ENCODE results near the gene TNFSF13B.
A peak's percentile ranks its signal among the peaks of the same experiment; 100 is the strongest.

The TNFSF13B gene

DNA sequence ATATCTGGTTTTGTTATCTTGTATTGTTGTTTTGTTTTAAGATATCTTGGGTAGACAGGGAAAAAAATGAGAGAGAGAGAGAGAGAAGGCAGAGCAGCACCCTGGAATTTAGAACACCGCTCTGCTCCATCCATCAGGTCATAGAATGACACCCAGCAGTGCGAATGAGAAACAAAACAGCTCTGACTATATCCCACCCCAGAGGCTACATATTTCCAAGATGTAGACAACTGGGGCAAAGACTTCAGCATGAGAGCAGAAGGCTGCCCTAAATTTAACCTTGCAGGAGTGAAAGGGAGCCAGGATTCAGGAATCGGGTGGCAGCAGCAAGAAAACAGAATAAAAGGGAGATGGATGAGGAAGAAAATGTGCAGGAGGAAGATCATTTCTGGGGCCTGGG is 46.5 kb downstream of the TNFSF13B start:
- H3K27ac ChIP-seq = no peak overlapping the region
- H3K4me1 ChIP-seq (ENCODE audit: control insufficient read depth in 1 of 2, insufficient read depth in 1 of 2, low read depth in 1 of 2, low read length in 1 of 2) = peaks cover 0 to 6% of the 10 kb centered on the region in 2 experiments
- H3K27me3 ChIP-seq = no peaks in the 10 kb centered on the region
- H3K4me3 ChIP-seq (ENCODE audit: low read depth in 1 of 2, low read length in 1 of 2) = no peak overlapping the region
- no peaks in the 10 kb centered on the region for H3K9me3 ChIP-seq
- TF ChIP-seq, protein P1, sequence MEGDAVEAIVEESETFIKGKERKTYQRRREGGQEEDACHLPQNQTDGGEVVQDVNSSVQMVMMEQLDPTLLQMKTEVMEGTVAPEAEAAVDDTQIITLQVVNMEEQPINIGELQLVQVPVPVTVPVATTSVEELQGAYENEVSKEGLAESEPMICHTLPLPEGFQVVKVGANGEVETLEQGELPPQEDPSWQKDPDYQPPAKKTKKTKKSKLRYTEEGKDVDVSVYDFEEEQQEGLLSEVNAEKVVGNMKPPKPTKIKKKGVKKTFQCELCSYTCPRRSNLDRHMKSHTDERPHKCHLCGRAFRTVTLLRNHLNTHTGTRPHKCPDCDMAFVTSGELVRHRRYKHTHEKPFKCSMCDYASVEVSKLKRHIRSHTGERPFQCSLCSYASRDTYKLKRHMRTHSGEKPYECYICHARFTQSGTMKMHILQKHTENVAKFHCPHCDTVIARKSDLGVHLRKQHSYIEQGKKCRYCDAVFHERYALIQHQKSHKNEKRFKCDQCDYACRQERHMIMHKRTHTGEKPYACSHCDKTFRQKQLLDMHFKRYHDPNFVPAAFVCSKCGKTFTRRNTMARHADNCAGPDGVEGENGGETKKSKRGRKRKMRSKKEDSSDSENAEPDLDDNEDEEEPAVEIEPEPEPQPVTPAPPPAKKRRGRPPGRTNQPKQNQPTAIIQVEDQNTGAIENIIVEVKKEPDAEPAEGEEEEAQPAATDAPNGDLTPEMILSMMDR (IDR thresholded peaks at IDR 0.05) = no peak
- H3K36me3 ChIP-seq = no peaks in the 10 kb centered on the region

DNA sequence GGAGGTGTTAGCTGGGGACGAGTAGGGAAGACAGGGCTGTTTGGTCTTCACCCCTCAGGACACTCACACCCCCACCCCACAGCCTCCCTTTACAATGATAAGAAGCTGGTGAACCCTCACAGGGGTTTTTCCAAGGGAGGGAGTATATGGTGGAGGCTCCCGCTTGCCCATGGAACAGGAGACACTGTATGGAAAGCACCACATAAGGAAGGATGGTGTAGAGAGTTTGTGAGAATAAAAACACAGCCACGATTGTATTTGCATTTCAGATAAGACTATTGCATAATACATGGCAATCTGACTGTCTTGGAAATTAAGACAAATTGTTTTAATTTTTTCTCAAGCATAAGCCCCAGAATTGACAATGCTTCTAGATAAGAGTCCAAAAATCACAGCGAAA is 46.9 kb downstream of the TNFSF13B start:
- TF ChIP-seq, protein P1 (IDR thresholded peaks at IDR 0.05) = no peak
- H3K27ac ChIP-seq = no peak overlapping the region
- H3K36me3 ChIP-seq = no peaks in the 10 kb centered on the region
- no peak overlapping the region for H3K4me3 ChIP-seq (ENCODE audit: low read depth in 1 of 2, low read length in 1 of 2)
- peaks cover 0 to 6% of the 10 kb centered on the region in 2 experiments for H3K4me1 ChIP-seq (ENCODE audit: control insufficient read depth in 1 of 2, insufficient read depth in 1 of 2, low read depth in 1 of 2, low read length in 1 of 2)
- no peaks in the 10 kb centered on the region for H3K9me3 ChIP-seq
- no peaks in the 10 kb centered on the region for H3K27me3 ChIP-seq

DNA sequence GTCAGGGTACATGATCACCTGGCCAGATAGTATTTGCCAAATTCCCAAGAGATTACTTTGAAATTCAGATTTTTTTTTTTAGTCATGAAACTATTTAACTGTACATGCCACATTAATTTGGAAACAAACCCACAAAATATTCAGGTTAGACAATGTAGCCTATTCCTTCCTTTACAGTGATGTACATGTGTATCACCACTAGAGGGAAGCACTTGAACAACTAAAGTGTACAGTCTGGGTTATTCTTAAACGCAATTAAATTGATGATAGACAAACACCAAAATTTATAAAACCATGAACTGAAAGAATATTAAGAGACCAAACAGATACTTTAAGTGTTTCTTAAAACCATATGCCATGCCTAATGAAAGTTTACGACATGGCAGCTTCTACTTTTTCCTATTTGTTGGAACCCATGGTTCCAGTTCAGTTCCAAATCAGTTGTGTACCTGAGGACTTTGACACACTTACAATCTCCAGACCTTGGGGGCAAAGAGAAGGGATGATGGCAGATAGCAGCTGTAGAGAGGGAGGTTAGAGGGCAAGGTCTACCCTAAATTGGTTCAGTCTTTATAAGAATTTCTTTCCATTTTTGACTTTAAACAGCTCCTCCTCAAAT is 52.8 kb downstream of the TNFSF13B start:
- TF ChIP-seq, protein P1 (IDR thresholded peaks at IDR 0.05) = peak; percentile 89
- Histone ChIP-seq H3K9me3 (no peaks in the 10 kb centered on the region), H3K4me3 (ENCODE audit: low read depth in 1 of 2, low read length in 1 of 2) (peak overlapping the region; percentile 12), H3K27me3 (no peaks in the 10 kb centered on the region), H3K36me3 (no peaks in the 10 kb centered on the region), H3K27ac (peak overlapping the region; percentile 90), H3K4me1 (ENCODE audit: control insufficient read depth in 1 of 2, insufficient read depth in 1 of 2, low read depth in 1 of 2, low read length in 1 of 2) (peaks cover 51 to 55% of the 10 kb centered on the region in 2 experiments)

DNA sequence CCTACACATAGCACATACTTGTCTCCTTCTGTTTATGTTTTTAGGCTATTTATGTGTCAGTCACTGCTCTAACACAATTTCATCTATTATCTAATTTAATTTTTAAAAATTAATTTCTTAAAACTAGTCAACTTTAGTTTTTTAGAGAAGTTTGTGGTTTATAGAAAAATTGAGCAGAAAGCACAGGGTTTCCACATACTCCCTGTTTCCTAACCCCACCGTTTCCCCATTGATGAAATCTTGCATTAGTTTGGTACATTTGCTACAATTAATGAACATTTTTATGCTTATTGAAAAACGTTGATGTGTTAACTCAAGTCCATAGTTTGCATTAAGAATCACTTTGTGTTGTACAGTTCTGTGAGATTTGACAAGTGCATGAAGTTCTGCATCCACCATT is 53.5 kb downstream of the TNFSF13B start:
- TF ChIP-seq, protein P1 (IDR thresholded peaks at IDR 0.05) = no peak
- Histone ChIP-seq H3K4me3 (ENCODE audit: low read depth in 1 of 2, low read length in 1 of 2) (no peak overlapping the region), H3K4me1 (ENCODE audit: control insufficient read depth in 1 of 2, insufficient read depth in 1 of 2, low read depth in 1 of 2, low read length in 1 of 2) (peaks cover 59 to 60% of the 10 kb centered on the region in 2 experiments), H3K27ac (peak overlapping the region; percentile 90), H3K36me3 (no peaks in the 10 kb centered on the region), H3K9me3 (no peaks in the 10 kb centered on the region), H3K27me3 (no peaks in the 10 kb centered on the region)

DNA sequence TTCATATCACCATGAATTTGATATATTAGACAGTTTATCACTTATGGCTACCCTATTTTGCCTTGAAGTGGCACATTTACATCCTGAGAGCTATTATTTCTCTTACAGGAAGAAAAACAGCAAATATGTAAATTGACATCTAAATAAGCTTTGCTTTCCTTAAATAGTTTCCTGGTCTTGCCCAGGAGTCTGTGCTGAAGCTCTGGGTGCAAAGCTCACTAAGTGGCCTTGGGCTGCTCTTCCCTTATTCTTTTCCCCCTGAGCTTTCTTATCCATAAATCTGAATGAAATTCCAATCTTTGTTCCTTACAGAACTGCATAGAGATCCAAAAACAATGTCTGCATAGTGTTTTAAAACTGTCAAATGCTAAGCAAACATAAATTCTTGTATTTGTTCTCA is 56.3 kb downstream of the TNFSF13B start:
- H3K36me3 ChIP-seq = no peaks in the 10 kb centered on the region
- no peaks in the 10 kb centered on the region for H3K9me3 ChIP-seq
- H3K27me3 ChIP-seq = no peaks in the 10 kb centered on the region
- peak overlapping the region; percentile 90 for H3K27ac ChIP-seq
- peak overlapping the region; percentile 1 to 45 for H3K4me3 ChIP-seq (ENCODE audit: low read depth in 1 of 2, low read length in 1 of 2)
- TF ChIP-seq, protein P1 (IDR thresholded peaks at IDR 0.05) = no peak
- H3K4me1 ChIP-seq (ENCODE audit: control insufficient read depth in 1 of 2, insufficient read depth in 1 of 2, low read depth in 1 of 2, low read length in 1 of 2) = peaks cover 60 to 66% of the 10 kb centered on the region in 2 experiments
